KBM-7 (cell line): ENCODE results near the gene TNNT3.
A peak's percentile ranks its signal among the peaks of the same experiment; 100 is the strongest.

Experiments
- DNase-seq: peaks from one replicate; pipeline ENCODE4 v3.0.0-alpha.2; 2015
- in situ Hi-C: fragments of 300-500 bp; cut with MboI; formaldehyde crosslinking; loops from 2 replicates; pipeline ENCODE4 v1.14.3; 2020; ENCODE audit warnings: low sequenced_read_pairs, low pct_unique_long_range_greater_than_20kb, mixed read lengths

TNNT3 gene

GRCh38 chr11:1942558-1943260, 23.2 kb downstream of the TNNT3 start:
- DNase-seq, result no peak
- in situ Hi-C loops, result no loop called here

- no peak for DNase-seq
- in situ Hi-C loops, result no loop called here
Measured at GRCh38 chr11:1943576-1943975, 24.1 kb downstream of the TNNT3 start.

GRCh38 chr11:1943977-1944376, 24.5 kb downstream of the TNNT3 start:
- DNase-seq, result peak; percentile 47
- in situ Hi-C loops, result no loop called here

DNA sequence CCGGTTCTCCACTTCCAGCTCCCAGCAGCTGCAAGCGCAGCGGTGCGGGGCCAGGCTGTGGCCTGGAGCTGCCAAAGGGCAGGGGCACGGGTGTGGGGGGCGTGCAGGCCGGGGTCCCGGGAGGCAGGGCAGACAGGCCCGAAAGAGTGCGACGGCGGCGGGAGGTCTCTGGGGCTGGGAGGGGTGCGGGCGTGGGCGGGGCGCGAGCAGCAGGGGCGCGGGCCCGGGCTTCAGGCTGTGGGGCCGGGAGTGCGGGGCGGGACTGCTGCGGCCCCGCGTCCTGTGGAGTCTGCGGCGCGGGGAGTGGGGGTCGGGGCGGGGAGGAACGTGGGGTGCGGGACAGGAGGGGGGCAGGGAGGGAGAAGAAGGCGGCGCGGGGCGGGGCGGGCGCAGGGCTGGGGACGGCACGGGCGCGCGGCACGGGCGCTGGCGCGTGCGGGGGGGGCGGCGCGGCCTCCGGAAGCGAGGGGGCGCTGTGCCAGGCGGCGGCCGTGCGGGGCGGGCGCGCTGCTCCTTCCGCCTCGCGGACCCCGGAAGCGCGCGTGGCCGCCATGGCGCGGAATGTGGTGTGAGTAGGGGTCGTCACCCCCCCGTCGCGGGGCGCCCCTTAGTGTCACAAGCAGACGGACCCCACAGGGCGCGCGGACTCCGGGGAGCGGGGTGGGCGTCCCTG, 27.4 kb downstream of the TNNT3 start, which contains the start of gene MRPL23:
Gene MRPL23 (plus strand): TSS at position 521 of the 673 bp plus-strand sequence. CDS start 31 bp downstream, at position 552.
- in situ Hi-C loops, result no loop called here
- no peak for DNase-seq

DNA sequence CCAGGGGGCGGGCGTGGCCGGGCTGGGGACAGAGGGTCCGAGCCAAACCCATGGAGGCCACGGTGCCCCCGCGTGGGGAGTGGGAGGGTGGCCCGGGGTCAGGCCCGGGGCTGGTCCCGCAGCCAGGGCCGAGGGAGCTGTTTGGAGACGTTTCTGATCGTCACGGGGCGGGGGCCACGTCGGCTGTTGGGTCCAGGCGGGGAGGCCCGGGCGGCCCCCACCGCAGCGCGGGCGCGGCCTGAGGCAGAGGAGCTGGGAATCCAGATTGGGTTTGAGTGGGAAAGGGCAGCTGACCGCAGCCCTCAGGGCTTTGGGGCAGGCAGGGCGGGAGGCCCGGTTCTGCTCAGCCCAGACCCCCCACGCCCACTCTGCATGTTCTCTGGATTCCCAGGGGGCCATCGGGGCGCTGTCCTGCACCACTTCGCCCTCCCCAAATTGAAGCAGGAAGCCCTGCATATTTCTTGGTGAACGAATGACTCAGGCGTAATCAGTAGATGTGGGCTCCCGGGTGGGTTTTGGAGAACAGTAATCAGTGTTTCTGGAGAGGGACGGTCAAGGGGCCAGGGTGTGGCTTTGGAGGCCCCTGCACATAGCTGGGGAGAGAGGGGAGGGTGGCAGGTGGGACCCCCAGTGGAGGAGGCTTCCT, 28.2 kb downstream of the TNNT3 start:
- DNase-seq, result no peak
- in situ Hi-C loops, result no loop called here

DNA sequence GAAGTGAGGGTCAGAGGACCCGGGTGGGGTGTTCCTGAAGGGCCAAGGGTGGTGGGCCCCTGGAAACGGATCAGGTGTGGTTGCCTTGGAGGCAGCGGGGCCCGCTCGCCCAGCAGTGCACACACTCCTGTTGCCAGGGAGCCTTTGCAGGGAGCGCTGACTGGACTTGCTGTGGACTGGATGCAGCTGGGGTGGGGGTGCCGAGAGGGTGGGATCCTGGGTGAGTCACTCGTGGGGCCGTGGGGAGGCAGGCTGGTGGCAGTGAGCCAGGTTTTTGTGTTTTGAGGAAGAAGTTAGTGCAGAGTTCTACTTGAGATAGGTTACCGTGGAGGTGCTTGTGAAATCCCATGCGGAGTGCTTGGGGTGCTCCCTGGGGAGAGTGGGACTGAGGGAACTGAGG, 28.9 kb downstream of the TNNT3 start:
- DNase-seq, result no peak
- in situ Hi-C loops, result no loop called here

DNA sequence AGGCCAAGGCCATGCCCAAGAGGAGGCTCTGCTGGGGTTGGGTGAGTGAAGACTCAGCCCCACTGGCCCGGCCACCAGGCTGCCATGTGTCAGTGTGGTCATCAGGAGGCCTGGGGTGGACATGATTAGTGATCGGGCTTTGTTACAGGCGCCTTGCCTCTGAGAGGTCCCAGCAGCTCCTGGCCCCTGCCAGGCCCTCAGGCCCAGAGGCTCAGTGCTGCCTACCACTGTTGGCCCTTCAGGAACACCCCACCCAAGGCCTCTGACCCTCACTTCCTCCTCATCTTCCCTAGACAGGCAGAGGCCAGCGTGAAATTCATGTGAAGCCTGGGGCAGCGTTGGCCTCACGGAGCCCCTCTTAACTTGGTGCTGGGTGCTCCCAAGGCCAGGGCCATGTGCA, 29.8 kb downstream of the TNNT3 start:
- DNase-seq, result no peak
- in situ Hi-C loops, result no loop called here

- in situ Hi-C loops, result no loop called here
- no peak for DNase-seq
Measured at GRCh38 chr11:1949922-1950321, 30.4 kb downstream of the TNNT3 start.

GRCh38 chr11:1952806-1953482, 33.4 kb downstream of the TNNT3 start:
- no peak for DNase-seq
- in situ Hi-C loops, result no loop called here

- in situ Hi-C loops, result no loop called here
- no peak for DNase-seq
Measured at GRCh38 chr11:1953489-1954266, 34.2 kb downstream of the TNNT3 start.

- in situ Hi-C loops, result no loop called here
- no peak for DNase-seq
Measured at GRCh38 chr11:1958367-1958766, 38.9 kb downstream of the TNNT3 start.

- in situ Hi-C loops, result no loop called here
- DNase-seq, result no peak
Measured at GRCh38 chr11:1959786-1960185, 40.3 kb downstream of the TNNT3 start.

DNA sequence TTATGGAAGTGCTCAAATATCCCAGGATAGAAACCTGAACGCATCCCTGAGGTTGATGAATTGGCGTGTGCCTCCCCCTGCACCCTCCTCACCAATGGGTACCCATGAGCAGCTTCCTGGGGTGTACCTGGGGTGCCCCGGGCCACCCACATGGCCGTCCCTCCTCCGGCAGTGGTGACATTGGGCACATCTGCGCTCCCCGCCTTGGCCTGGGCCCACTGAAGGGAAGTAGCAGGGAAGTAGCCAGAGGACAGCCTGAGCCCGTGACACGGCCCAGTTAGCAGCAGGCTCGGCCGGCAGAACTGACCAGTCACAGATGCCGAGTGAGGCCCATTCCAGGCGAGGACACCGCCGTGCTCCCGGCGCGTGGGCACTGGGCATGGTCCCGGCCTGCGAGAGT, 44.4 kb downstream of the TNNT3 start:
- in situ Hi-C loops, result no loop called here
- no peak for DNase-seq

GRCh38 chr11:1964348-1964747, 44.8 kb downstream of the TNNT3 start:
- no peak for DNase-seq
- in situ Hi-C loops, result no loop called here

GRCh38 chr11:1964955-1965354, 45.5 kb downstream of the TNNT3 start:
- in situ Hi-C loops, result no loop called here
- no peak for DNase-seq

DNA sequence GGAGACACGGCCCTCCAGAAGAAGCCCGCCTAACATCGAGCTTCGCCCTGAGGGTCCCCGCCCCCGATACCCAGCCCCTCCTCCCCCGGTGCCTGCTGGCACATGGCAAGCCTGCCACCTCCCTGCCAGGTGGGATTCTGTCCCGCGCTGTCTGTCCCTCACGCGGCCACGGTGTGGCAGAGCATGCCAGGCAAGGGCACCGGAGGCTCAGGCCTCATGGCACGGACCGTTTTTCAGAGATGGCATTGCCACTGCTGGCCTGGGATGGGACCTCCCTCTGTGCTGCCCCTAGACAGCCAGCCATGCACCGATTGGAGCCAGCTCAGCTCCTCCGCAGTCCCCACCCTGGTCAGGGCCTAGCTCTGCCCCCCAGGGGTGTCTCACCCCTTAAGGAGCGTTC, 47.0 kb downstream of the TNNT3 start:
- no peak for DNase-seq
- in situ Hi-C loops, result no loop called here

DNA sequence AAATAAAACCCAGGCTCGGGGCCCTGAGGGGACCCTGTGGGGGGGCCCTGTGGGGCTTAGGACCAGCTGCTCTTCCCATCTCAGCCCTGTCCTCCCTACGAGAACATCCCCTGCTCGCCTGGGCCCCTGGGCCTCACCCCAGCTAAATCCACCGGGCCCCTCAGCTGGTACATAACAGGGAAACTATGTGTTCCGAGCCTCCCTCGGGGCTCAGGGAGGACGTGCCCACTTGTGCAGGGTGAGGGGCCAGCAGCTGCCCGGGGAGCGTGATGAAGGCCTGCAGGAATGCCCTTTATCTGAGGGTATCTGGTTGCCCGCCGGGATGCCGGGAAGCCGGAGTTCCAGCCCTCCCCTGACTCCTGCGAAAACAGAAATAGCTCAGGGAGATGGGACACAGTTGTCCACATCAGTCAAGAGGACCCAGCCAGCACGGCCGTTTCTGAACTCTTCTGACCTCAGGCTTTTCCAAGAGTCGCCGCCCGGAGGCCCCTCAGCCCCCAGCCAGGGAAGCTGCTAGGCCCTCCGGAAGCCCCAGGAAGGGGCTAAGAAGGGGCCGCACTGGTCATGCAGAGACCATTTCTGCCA, 48.2 kb downstream of the TNNT3 start:
- in situ Hi-C loops, result no loop called here
- no peak for DNase-seq

- no peak for DNase-seq
- in situ Hi-C loops, result no loop called here
Measured at GRCh38 chr11:1968454-1969002, 49.0 kb downstream of the TNNT3 start.

DNA sequence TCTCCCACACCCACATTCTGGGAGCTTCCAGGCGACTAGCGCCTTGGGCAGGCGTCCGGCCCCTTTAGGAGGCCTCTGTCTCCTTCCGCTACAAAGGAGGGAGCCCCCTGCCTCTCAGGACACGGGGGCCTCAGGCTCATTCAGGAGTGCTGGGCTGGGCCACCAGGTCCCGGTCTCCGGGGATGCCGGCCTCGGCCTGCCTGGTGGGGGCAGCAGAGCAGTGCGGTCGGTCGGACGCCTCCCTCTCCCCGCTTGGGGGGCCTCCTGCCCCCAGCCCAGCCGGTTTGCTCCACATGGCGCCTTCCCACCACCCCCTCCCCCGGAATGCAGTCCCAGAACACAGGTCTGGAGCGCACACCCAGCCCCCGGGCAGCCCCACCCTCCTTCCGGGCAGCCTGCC, 49.5 kb downstream of the TNNT3 start:
- in situ Hi-C loops, result no loop called here
- DNase-seq, result no peak
